GF-D8 (cell line): Measurements from ENCODE around the gene MPPED1.

Experiments used
- DNase-seq: peaks from one replicate; lab custom pipeline; 2025; lab: John Stamatoyannopoulos, UW

MPPED1 gene

GRCh38 chr22:43498856-43499253 is 87.0 kb downstream of the MPPED1 start:
- no peak for DNase-seq

GRCh38 chr22:43500792-43501785 is 89.3 kb downstream of the MPPED1 start:
- no peak for DNase-seq

DNA sequence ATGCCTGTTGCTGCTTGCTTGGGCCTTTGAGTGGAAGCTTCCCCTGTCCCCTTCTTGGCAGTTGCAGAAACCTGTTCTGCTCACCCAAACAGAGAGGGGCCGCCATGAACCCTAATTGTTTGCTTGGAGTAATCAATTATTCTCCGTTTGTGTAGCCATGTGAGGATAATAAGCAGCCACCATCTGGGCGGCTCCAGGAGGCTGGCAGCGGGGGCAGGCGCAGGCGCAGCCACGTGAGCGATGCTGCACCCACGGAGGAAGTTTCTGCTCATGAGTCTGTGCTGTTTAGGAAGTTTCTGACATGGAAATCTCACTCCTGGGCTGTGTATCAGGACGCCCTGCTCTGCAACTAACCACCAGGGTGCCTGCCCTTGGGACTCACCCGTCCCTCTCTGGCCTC is 90.1 kb downstream of the MPPED1 start:
- no peak for DNase-seq

GRCh38 chr22:43502306-43502874 is 90.6 kb downstream of the MPPED1 start:
- no peak for DNase-seq

DNA sequence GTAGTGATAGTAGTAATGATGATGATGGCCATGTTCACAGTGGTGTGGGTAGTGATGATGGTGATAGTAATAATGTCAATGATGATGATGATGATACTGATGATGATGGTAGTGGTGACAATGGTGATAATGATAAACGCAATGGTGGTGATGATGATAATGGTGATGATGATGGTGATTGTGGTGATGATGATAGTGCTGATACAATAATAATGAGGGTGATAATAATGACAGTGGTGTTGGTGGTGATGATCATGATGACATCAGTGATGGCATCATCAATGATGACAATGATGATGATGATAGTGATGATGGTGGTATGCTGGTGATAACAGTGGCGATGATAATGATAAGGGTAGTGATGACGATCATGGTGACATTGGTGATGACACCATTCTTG is 92.3 kb downstream of the MPPED1 start:
- no peak for DNase-seq

GRCh38 chr22:43504666-43505261 is 93.0 kb downstream of the MPPED1 start:
- no peak for DNase-seq

GRCh38 chr22:43505423-43505822 is 93.6 kb downstream of the MPPED1 start:
- no peak for DNase-seq

GRCh38 chr22:43505896-43506295 is 94.1 kb downstream of the MPPED1 start:
- DNase-seq: no peak

DNA sequence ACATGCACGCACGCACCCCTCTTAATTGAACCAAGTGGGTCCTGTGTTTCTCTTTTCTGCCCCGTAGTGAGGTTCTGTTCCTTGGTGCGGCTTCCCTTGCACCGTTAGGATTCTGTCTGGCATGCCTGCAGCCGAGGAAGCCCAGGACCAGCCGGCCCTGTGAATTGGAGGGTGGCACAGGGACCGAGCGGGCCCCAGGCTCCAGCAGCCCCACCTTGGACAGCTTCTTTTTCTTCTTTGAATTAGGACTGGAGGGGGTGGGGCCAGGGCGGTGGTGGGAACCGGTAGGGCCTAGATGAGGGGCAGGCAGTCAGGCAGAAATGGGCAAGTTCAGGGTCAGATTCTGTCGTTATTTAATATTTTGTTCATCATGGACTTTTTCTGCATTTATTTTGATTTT is 94.7 kb downstream of the MPPED1 start:
- no peak for DNase-seq

DNA sequence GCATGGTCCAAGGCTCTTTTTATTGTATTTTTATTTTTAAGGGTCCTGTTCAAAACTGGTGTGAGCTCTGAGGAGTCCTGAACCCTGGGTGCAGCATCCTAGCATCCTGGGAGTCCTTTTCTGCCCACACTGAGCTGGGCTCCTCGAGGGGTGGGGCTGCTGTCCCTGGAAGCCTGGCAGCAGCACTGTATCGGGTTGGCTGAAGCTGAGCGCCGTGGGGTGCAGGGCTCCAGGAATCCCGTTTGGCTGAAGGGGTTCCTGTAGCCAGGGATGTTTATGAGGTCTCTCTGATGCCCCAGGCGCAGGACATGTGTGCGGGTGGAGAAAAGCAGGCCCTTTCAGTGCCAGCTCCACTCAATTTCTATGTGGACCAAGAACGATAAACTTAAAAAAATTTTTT is 95.4 kb downstream of the MPPED1 start:
- no peak for DNase-seq

DNA sequence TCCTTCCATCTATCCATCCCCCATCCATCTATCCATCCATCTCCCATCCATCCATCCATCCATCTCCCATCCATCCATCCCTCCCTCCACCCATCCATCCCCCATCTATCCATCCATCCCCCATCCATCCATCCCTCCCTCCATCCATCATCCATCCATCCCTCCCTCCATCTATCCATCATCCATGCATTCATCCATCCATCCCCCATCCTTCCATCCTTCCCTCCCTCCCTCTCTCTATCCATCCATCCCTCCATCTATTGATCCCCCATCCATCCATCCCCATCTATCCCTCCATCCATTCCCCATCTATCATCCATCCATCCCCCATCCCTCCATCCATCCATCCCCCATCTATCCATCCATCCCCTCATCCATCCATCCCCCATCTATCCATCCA is 96.7 kb downstream of the MPPED1 start:
- DNase-seq: no peak

GRCh38 chr22:43509337-43509736 is 97.5 kb downstream of the MPPED1 start:
- no peak for DNase-seq

- no peak for DNase-seq
These were observed 98.7 kb downstream of the MPPED1 start for GRCh38 chr22:43510281-43511070.

- no peak for DNase-seq
These were observed 99.6 kb downstream of the MPPED1 start for GRCh38 chr22:43511276-43511910.

- DNase-seq: no peak
These were observed 100.5 kb downstream of the MPPED1 start for GRCh38 chr22:43512279-43512678.

GRCh38 chr22:43514476-43515157 is 102.8 kb downstream of the MPPED1 start:
- no peak for DNase-seq

DNA sequence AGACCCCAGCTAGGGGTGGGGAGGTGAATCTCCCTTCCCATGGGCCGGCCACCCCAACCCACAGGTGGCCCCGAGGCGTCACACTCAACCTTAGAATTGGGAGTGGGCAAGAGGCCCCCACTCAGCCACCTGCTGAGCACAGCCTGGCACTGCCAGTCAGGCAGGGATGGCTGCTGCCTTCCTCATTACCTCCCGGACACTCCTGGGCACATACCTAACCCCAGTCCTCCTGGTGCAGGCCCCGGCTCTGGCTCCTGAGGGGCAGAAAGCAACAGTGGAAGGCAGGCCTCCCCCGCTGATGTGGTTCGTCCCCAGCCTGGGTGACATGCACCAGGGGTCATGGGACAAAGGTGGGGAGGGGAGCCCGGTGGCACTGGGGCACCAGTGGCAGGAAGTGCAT is 103.6 kb downstream of the MPPED1 start:
- DNase-seq: no peak

GRCh38 chr22:43515902-43516301 is 104.1 kb downstream of the MPPED1 start:
- no peak for DNase-seq

DNA sequence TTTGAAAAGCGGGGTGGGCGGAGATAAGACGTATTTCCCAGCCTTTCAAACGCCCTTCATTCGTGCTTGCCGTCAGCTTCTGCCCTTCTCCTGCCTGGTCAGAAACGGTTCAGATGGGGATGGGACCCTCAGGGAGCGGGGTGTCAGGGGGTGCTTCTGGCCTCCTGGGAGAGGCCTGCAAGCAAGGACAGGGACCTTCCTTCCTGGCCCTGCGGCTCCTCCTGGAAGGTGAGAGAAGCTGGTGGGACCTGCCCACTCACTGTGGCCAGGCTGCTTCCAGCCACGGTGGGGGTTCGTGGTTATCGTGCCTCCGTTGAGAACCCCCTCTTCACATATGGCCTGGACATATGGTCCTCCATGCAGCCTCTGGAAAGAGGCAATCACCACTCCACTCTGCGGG is 104.6 kb downstream of the MPPED1 start:
- no peak for DNase-seq

DNA sequence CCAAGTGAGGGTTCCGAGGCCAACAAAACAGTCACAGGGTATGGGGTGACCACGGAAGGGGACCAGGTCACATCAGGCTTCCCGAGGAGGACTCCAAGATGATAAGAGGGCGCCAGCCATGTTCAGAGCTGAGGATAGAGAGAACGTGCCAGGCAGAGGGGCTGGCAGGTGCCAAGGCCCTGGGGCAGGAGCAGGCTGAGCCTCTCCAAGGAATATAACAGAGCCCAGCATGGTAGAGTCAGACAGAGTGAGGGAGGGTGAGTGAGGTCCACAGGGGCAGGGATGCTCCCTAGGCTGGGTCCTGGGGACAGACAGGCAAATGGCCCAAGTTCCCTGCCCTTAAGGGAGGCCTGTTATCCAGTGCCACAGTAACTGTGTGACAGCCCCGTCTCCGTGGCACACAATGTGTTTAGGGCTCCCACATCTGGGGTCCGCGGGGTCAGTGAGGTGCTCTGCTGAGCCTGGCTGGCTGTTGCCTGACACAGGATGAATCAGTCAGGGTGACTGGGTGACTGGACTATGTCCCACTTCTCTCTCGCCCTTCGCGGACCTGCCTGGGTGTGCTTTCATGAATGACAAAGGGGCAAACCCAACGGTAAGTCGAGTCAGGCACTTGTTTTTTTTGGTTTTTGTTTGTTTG is 105.3 kb downstream of the MPPED1 start:
- DNase-seq: no peak

DNA sequence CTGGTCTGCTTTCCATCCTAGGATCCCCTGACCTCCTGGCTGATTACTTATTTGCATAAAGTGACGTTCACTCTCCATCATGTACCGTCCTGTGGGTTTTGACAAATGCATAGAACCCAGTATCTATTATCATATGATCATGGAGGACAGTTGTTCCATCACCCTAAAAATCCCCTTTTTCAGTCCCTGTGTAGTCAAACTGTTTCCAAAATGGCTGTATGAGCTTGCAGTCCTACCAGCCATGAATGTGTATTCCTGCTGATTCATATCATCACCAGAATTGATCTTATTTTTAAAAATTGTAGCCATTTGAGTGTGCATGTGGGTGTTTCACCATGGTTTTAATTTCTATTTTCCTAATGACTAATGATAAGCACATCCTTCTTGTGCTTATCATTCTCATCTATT is 108.8 kb downstream of the MPPED1 start:
- no peak for DNase-seq
